Upper lobe of left lung (tissue), 6 donors: ENCODE data around the gene MYO1E. TPM values are rescaled to one million over a fixed set of nuclear protein-coding genes. Genes with fewer than 3 reads are reported as not detected.

Source experiments
- ATAC-seq, 2 donors: fragments of 200-7000 bp; cut with Tn5 transposase; one replicate each; pipeline ENCODE4 v1.9.1; 2022; ENCODE audit warnings: mild to moderate bottlenecking in 2 of 2, moderate library complexity in 2 of 2; ENCODE audit not compliant: low FRiP score in 2 of 2
- DNase-seq, 2 donors: peaks; one replicate each; pipeline ENCODE4 v3.0.0-alpha.2; 2019 to 2020
- H3K27ac ChIP-seq, 4 donors: fragments of 200-600 bp; sonication (generic); one replicate each; pipeline ENCODE4 v1.5.1; 2016 to 2019
- H3K27me3 ChIP-seq, 4 donors: fragments of 200-600 bp; sonication (generic); one replicate each; pipeline ENCODE4 v1.5.1; 2017 to 2019
- H3K36me3 ChIP-seq, 4 donors: fragments of 200-600 bp; sonication (generic); one replicate each; pipeline ENCODE4 v1.5.1; 2016 to 2019
- H3K4me1 ChIP-seq, 4 donors: fragments of 200-600 bp; sonication (generic); one replicate each; pipeline ENCODE4 v1.5.1; 2018 to 2019
- H3K4me3 ChIP-seq, 4 donors: fragments of 200-600 bp; sonication (generic); one replicate each; pipeline ENCODE4 v1.5.1; 2017 to 2019; ENCODE audit warnings: mild to moderate bottlenecking in 2 of 4, moderate library complexity in 1 of 4
- H3K9me3 ChIP-seq, 4 donors: fragments of 200-600 bp; sonication (generic); one replicate each; pipeline ENCODE4 v1.5.1; 2018 to 2019
- CTCF ChIP-seq, 6 experiments: fragments of 450-650 bp in 4 of 6; fragments of 200-600 bp in 2 of 6; sonication (generic) in 2 of 6; IDR thresholded peaks; one replicate each; pipeline ENCODE4 v1.5.1; 2016 to 2019; ENCODE audit warnings: antibody characterized with exemption in 6 of 6
- EP300 ChIP-seq, 4 donors: sonication (generic); formaldehyde crosslinking; IDR thresholded peaks; one replicate each; pipeline ENCODE4 v1.5.1; 2017; ENCODE audit warnings: antibody characterized with exemption in 4 of 4, control low read depth in 2 of 4
- POLR2A ChIP-seq, 4 donors: fragments of 450-650 bp; IDR thresholded peaks; one replicate each; pipeline ENCODE4 v1.5.1; 2016 to 2017; ENCODE audit warnings: antibody characterized with exemption in 4 of 4, mild to moderate bottlenecking in 2 of 4
- POLR2AphosphoS5 ChIP-seq, 2 donors: sonication (generic); formaldehyde crosslinking; IDR thresholded peaks; one replicate each; pipeline ENCODE4 v1.5.1; 2017; ENCODE audit warnings: antibody characterized with exemption in 2 of 2
- WGBS, 2 donors: methylation state at CpG; one replicate each; pipeline ENCODE4 v1.1.5; 2017 to 2018; 5-methylcytosine and 5-hydroxymethylcytosine counted together
- total RNA-seq, 6 donors: library from RNA; depleted of rRNA in 4 of 6; stranded (reverse); fragments of >200 nt in 4 of 6; gene quantifications; one replicate each; pipeline versions ENCODE4 v1.1.0 to v1.2.1, GENCODE V29; 2016 to 2021
- donor health status: DM: no; HTN: no; CAD: no; lungs with moderate emphysema.
- donor health status: DM: no; HTN: yes; CAD: no; lungs with severe emphysema.

Gene MYO1E
- total RNA-seq, 6 donors from 2014 or later: 39.7 to 161 (median 71.9) TPM

GRCh38 chr15:59153466-59153865 lies 219.2 kb downstream of the MYO1E start:
- H3K36me3 ChIP-seq: peaks cover 0 to 83% (median 15%) of the 10 kb centered on the region in 4 donors
- H3K4me3 ChIP-seq: no peak overlapping the region
- H3K4me1 ChIP-seq: no peaks in the 10 kb centered on the region
- H3K27ac ChIP-seq: no peak overlapping the region
- 92 to 95% methylated on average over 5 to 8 of the region's 8 CpGs for WGBS, 2 donors
- no peak for ATAC-seq
- no peak for TF ChIP-seq POLR2AphosphoS5 (IDR thresholded peaks at IDR 0.05)
- no peak for TF ChIP-seq POLR2A (IDR thresholded peaks at IDR 0.05)
- no peak for TF ChIP-seq CTCF (IDR thresholded peaks at IDR 0.05)
- TF ChIP-seq EP300 (IDR thresholded peaks at IDR 0.05): no peak
- no peaks in the 10 kb centered on the region for H3K27me3 ChIP-seq
- no peak for DNase-seq
- H3K9me3 ChIP-seq: no peaks in the 10 kb centered on the region

GRCh38 chr15:59152694-59153450 lies 219.8 kb downstream of the MYO1E start:
- Histone ChIP-seq H3K4me1 (no peaks in the 10 kb centered on the region), H3K4me3 (no peak overlapping the region), H3K36me3 (peaks cover 0 to 77% (median 15%) of the 10 kb centered on the region in 4 donors), H3K27ac (no peak overlapping the region), H3K27me3 (no peaks in the 10 kb centered on the region), H3K9me3 (no peaks in the 10 kb centered on the region)
- 95 to 96% methylated on average over 6 of the region's 6 CpGs for WGBS, 2 donors
- TF ChIP-seq POLR2A (IDR thresholded peaks at IDR 0.05) (no peak), POLR2AphosphoS5 (IDR thresholded peaks at IDR 0.05) (no peak), CTCF (IDR thresholded peaks at IDR 0.05) (no peak)
- ATAC-seq: no peak
- no peak for DNase-seq

GRCh38 chr15:59150185-59150584 lies 222.5 kb downstream of the MYO1E start:
- no peak overlapping the region for H3K27ac ChIP-seq
- no peak overlapping the region for H3K4me3 ChIP-seq
- H3K27me3 ChIP-seq: no peaks in the 10 kb centered on the region
- ATAC-seq (no peak), DNase-seq (no peak)
- H3K9me3 ChIP-seq: no peaks in the 10 kb centered on the region
- H3K4me1 ChIP-seq: no peaks in the 10 kb centered on the region
- 89 to 90% methylated on average over 2 of the region's 2 CpGs for WGBS, 2 donors
- TF ChIP-seq EP300 (IDR thresholded peaks at IDR 0.05) (no peak), CTCF (IDR thresholded peaks at IDR 0.05) (no peak)
- peaks cover 0 to 57% (median 10%) of the 10 kb centered on the region in 4 donors for H3K36me3 ChIP-seq

GRCh38 chr15:59148153-59148833 lies 224.4 kb downstream of the MYO1E start:
- ATAC-seq (no peak), DNase-seq (no peak)
- no peak overlapping the region for H3K4me3 ChIP-seq
- peaks cover 0 to 52% (median 15%) of the 10 kb centered on the region in 4 donors for H3K36me3 ChIP-seq
- no peak for TF ChIP-seq POLR2A (IDR thresholded peaks at IDR 0.05)
- TF ChIP-seq EP300 (IDR thresholded peaks at IDR 0.05): no peak
- no peak for TF ChIP-seq POLR2AphosphoS5 (IDR thresholded peaks at IDR 0.05)
- no peak for TF ChIP-seq CTCF (IDR thresholded peaks at IDR 0.05)
- no peaks in the 10 kb centered on the region for H3K27me3 ChIP-seq
- WGBS, 2 donors: 77 to 82% methylated on average over 2 of the region's 2 CpGs
- no peaks in the 10 kb centered on the region for H3K9me3 ChIP-seq
- H3K4me1 ChIP-seq: no peaks in the 10 kb centered on the region
- no peak overlapping the region for H3K27ac ChIP-seq
